ENCODE data around the gene SPECC1. TPM values are rescaled to one million over a fixed set of nuclear protein-coding genes. Genes with fewer than 3 reads are reported as not detected.
"Not testable (repeated sequence)": the region's sequence is repeated elsewhere in the genome, so short reads cannot be mapped to it uniquely, and the experiment has no call there.

Gene SPECC1
- total and polyA plus RNA-seq, 12 donors = 19.2 to 96.1 (median 40.3) TPM

DNA sequence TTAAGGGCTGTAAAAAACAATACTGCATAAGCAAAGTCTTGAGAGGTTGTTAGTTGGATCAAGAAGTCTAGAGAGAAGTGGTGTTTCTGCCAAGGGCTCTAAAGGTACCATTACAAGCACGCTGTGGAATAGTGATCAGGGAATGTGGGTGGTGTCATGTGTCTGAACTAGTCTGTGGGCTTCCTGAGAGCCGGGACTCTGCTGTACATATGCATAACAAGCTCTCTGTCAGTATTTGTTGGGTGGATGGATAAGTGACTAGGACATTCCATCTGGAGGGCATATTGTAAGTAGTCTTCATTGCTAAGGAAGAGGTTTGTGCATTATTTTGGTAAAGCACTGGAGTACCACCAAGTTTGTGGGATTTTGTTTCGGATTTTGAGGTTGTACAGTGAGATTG lies 248.6 kb downstream of the SPECC1 start:
- Histone ChIP-seq H3K9me3 (replicated peaks in 1 of 3) (no peaks in the 10 kb centered on the region), H3K4me3 (no peak overlapping the region), H3K27ac (no peak overlapping the region), H3K4me1 (replicated peaks in 1 of 2) (no peaks in the 10 kb centered on the region), H3K27me3 (no peaks in the 10 kb centered on the region), H3K36me3 (replicated peaks in 1 of 2) (no peaks in the 10 kb centered on the region)
- TF ChIP-seq, protein P1, sequence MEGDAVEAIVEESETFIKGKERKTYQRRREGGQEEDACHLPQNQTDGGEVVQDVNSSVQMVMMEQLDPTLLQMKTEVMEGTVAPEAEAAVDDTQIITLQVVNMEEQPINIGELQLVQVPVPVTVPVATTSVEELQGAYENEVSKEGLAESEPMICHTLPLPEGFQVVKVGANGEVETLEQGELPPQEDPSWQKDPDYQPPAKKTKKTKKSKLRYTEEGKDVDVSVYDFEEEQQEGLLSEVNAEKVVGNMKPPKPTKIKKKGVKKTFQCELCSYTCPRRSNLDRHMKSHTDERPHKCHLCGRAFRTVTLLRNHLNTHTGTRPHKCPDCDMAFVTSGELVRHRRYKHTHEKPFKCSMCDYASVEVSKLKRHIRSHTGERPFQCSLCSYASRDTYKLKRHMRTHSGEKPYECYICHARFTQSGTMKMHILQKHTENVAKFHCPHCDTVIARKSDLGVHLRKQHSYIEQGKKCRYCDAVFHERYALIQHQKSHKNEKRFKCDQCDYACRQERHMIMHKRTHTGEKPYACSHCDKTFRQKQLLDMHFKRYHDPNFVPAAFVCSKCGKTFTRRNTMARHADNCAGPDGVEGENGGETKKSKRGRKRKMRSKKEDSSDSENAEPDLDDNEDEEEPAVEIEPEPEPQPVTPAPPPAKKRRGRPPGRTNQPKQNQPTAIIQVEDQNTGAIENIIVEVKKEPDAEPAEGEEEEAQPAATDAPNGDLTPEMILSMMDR (IDR thresholded peaks at IDR 0.05) = no peak
- no peak for TF ChIP-seq POLR2A (IDR thresholded peaks at IDR 0.05)
- DNase-seq = no peak
- intact Hi-C loops (cut with DNase I) = no loop called here
- 92 to 98% (median 95%) methylated on average over 3 of the region's 3 CpGs for WGBS, 4 donors

DNA sequence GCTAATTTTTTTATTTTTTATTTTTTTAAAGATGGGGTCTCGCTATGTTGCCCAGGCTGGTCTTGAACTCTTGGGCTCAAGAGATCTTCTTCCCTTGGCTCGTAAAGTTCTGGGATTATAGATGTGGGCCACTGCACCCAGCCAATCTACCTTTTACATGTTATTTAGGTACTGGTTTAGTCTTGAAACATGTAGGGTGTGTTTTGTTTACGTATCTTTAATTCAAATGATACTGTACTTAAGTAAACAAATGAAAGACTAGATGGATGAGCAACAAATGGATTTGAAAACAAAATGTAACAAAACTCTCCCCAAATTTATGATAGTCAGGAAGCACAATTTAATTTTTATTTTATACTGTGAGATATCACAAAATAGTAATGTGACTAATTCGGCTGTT lies 250.5 kb downstream of the SPECC1 start:
- no peaks in the 10 kb centered on the region for H3K9me3 ChIP-seq (replicated peaks in 1 of 3)
- TF ChIP-seq, protein P1 (IDR thresholded peaks at IDR 0.05) = no peak
- no peak for TF ChIP-seq POLR2A (IDR thresholded peaks at IDR 0.05)
- intact Hi-C loops (cut with DNase I) = no loop called here
- H3K27me3 ChIP-seq = no peaks in the 10 kb centered on the region
- H3K36me3 ChIP-seq (replicated peaks in 1 of 2) = no peaks in the 10 kb centered on the region
- no peak overlapping the region for H3K4me3 ChIP-seq
- H3K4me1 ChIP-seq (replicated peaks in 1 of 2) = no peaks in the 10 kb centered on the region
- H3K27ac ChIP-seq = no peak overlapping the region
- no peak for DNase-seq
- 92 to 98% (median 96%) methylated on average over 4 of the region's 4 CpGs for WGBS, 4 donors

DNA sequence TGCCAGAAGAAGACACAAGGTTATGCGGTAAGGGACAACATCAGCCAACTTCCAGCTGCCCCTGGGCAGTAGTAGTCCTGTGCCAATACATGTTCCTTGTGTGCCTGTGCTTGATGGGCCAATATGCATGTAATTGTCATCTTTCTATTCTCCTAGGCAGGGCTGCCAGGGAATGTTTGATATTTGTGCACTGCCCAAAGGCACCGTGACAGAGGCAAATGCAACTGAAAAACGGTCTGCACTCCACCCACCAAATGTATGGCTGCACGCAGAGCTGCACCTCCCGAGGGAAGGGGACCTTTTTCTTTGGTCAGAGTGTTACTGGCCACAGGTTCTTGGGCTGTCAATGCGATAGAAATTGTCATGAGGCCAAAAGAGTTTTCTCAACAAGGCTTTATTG lies 251.1 kb downstream of the SPECC1 start:
- Histone ChIP-seq H3K27me3 (no peaks in the 10 kb centered on the region), H3K4me3 (no peak overlapping the region), H3K27ac (no peak overlapping the region), H3K4me1 (replicated peaks in 1 of 2) (no peaks in the 10 kb centered on the region), H3K36me3 (replicated peaks in 1 of 2) (no peaks in the 10 kb centered on the region), H3K9me3 (replicated peaks in 1 of 3) (no peaks in the 10 kb centered on the region)
- WGBS, 4 donors = 87 to 94% (median 91%) methylated on average over 5 to 6 of the region's 6 CpGs
- TF ChIP-seq, protein P1 (IDR thresholded peaks at IDR 0.05) = no peak
- no peak for TF ChIP-seq POLR2A (IDR thresholded peaks at IDR 0.05)
- DNase-seq = no peak
- intact Hi-C loops (cut with DNase I) = no loop called here

DNA sequence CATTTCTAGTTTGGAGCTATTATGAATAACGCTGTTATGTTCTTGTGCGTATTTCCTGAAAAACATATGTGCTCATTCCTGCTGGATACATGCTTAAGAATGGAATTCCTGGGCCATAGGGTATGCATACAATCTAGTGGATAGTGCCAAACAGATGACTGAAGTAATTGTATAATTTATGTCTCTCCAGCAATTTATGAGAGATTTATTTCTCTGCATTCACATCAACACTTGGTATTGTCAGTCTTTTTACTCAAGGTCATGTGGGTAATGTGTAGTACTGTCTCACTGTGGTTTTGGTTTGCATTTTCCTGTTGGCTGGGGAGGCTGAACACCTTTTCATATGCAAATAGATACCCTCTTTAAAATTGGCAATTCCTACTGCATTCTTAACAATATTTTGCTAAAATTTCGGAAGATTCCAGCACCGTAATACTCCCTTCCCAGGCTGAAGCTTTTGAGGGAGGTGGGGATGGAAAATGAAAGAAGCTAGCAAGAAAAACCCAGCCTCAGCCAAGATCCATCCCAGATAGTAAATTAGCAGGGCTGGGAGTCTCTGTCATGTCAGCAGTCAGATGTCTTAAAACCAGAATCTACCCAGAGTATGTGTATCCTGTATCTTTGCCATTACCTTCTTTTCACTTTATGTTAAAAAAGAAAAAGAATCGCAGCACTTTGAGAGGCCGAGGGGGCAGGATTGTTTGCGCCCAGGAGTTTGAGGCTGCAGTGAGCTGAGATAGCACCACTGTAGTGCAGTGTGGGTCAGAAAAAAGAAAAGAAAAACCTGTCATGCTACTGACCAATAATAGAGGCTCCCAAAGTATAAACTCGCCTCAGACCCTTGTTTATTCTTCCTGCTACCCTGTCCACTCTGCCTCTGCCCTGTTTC lies 253.3 kb downstream of the SPECC1 start:
- Histone ChIP-seq H3K36me3 (replicated peaks in 1 of 2) (no peaks in the 10 kb centered on the region), H3K27ac (no peak overlapping the region), H3K4me1 (replicated peaks in 1 of 2) (no peaks in the 10 kb centered on the region), H3K9me3 (replicated peaks in 1 of 3) (no peaks in the 10 kb centered on the region), H3K4me3 (no peak overlapping the region), H3K27me3 (no peaks in the 10 kb centered on the region)
- no peak for DNase-seq
- intact Hi-C loops (cut with DNase I) = no loop called here
- WGBS, 4 donors = 88 to 92% (median 91%) methylated on average over 8 of the region's 8 CpGs
- no peak for TF ChIP-seq POLR2A (IDR thresholded peaks at IDR 0.05)
- TF ChIP-seq, protein P1 (IDR thresholded peaks at IDR 0.05) = no peak

DNA sequence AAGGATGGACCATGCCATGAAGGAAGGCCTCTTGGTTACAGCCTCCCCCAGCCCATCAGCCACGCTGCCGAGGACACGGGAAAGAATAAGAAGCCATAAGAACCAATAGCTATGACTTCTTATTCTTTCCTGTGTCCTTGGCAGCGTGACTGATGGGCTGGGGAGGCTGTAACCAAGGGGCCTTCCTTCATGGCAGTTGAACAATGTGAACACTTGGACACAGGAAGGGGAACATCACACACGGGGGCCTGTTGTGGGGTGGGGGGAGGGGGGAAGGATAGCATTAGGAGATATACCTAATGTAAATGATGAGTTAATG lies 253.9 kb downstream of the SPECC1 start:
- H3K27me3 ChIP-seq; H3K27ac ChIP-seq; H3K9me3 ChIP-seq (replicated peaks in 1 of 3); intact Hi-C loops (cut with DNase I); H3K4me3 ChIP-seq; DNase-seq; H3K36me3 ChIP-seq (replicated peaks in 1 of 2); H3K4me1 ChIP-seq (replicated peaks in 1 of 2): not testable (repeated sequence)
- WGBS, 4 donors = 64 to 74% (median 70%) methylated on average over 4 to 5 of the region's 5 CpGs

All from adrenal gland (tissue), 12 donors.